NT2/D1 (cell line): Measurements from ENCODE around the gene CCSER1.

Source experiments
- DNase-seq: peaks from one replicate; pipeline ENCODE4 v3.0.0-alpha.2; 2011; ENCODE audit warnings: low read depth, low spot score
- H3K27me3 ChIP-seq: 2 replicates; pipeline ENCODE4 v1.6.0; 2011; ENCODE audit warnings: mild to moderate bottlenecking; ENCODE audit not compliant: insufficient read length, insufficient read depth
- H3K36me3 ChIP-seq: 2 replicates; pipeline ENCODE4 v1.6.1; 2011; ENCODE audit warnings: mild to moderate bottlenecking, low read length, mixed read lengths; ENCODE audit not compliant: insufficient read depth, insufficient read length
- H3K4me1 ChIP-seq: 2 replicates; pipeline ENCODE4 v1.5.1; 2011; ENCODE audit not compliant: insufficient read depth, insufficient read length
- H3K4me3 ChIP-seq: 2 replicates; pipeline ENCODE4 v1.5.1; 2011; ENCODE audit warnings: low read depth; ENCODE audit not compliant: insufficient read length
- H3K9ac ChIP-seq: 2 replicates; pipeline ENCODE4 v1.6.0; 2011; ENCODE audit warnings: low read depth; ENCODE audit not compliant: insufficient read length
- H3K9me3 ChIP-seq: 2 replicates; pipeline ENCODE4 v1.5.1; 2011; ENCODE audit warnings: mild to moderate bottlenecking, low read length; ENCODE audit not compliant: insufficient read depth
- SUZ12 ChIP-seq: IDR thresholded peaks from 2 replicates; pipeline ENCODE4 v1.6.1; 2011; ENCODE audit not compliant: insufficient read length, insufficient read depth; ENCODE audit errors: extremely low read depth
- YY1 ChIP-seq: IDR thresholded peaks from 2 replicates; pipeline ENCODE4 v1.6.1; 2011; ENCODE audit not compliant: insufficient read length, insufficient read depth
- ZNF274 ChIP-seq: IDR thresholded peaks from 2 replicates; pipeline ENCODE4 v1.6.1; 2011; ENCODE audit warnings: mild to moderate bottlenecking, low read depth, low read length

Gene CCSER1

DNA sequence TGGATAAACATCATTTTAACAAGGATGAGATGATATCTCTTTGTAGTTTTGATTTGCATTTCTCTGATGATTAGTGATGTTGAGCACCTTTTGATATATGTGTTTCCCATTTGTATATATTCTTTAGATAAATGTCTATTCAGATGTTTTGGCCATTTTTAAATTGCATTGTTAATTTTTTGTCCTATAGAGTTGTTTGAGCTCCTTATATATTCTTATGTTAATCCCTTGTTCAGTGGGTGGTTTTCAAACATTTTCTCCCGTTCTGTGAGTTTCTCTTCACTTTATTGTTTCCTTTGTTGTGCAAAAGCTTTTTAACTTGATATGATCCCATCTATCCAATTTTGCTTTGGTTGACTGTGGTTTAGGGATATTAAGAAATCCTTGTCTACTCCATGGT lies 606.0 kb downstream of the CCSER1 start:
- H3K27me3 ChIP-seq = no peaks in the 10 kb centered on the region
- H3K9ac ChIP-seq = no peak overlapping the region
- no peak overlapping the region for H3K4me3 ChIP-seq
- H3K36me3 ChIP-seq = no peaks in the 10 kb centered on the region
- no peak for DNase-seq
- no peaks in the 10 kb centered on the region for H3K4me1 ChIP-seq
- TF ChIP-seq SUZ12 (no peak), ZNF274 (no peak), YY1 (no peak)
- H3K9me3 ChIP-seq = no peaks in the 10 kb centered on the region

DNA sequence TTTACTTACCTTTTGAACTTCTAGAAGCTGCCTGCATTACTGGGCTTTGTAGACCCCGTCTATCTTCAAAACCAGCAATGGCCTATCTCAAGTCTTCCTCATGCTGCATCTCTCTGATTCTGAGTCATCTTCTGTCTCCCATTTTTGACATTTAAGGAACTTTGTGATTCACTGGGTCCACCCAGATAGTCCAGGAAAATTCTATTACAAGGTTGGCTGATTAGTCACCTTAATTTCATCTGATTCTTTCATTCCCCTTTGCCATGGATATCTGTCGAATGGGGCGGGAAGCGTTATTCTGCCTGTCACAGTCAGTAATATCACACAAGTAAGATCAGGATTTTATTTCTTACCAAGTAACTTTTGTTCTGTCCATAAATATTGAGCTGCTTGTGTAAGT lies 618.0 kb downstream of the CCSER1 start:
- H3K4me1 ChIP-seq = no peaks in the 10 kb centered on the region
- no peaks in the 10 kb centered on the region for H3K36me3 ChIP-seq
- no peak overlapping the region for H3K9ac ChIP-seq
- H3K4me3 ChIP-seq = no peak overlapping the region
- no peaks in the 10 kb centered on the region; the same call in 1 of the 2 replicates for H3K9me3 ChIP-seq
- TF ChIP-seq SUZ12 = no peak
- no peak for TF ChIP-seq YY1
- TF ChIP-seq ZNF274 = no peak
- DNase-seq = no peak
- no peaks in the 10 kb centered on the region for H3K27me3 ChIP-seq

- Histone ChIP-seq H3K9me3 (no peaks in the 10 kb centered on the region; the same call in 1 of the 2 replicates), H3K9ac (no peak overlapping the region), H3K27me3 (no peaks in the 10 kb centered on the region), H3K4me3 (no peak overlapping the region), H3K36me3 (no peaks in the 10 kb centered on the region), H3K4me1 (no peaks in the 10 kb centered on the region)
- TF ChIP-seq ZNF274 (no peak), SUZ12 (no peak), YY1 (no peak)
- DNase-seq = no peak
Measured at GRCh38 chr4:90753068-90753467, 625.9 kb downstream of the CCSER1 start.

- DNase-seq = no peak
- no peaks in the 10 kb centered on the region for H3K27me3 ChIP-seq
- H3K4me3 ChIP-seq = no peak overlapping the region
- no peaks in the 10 kb centered on the region for H3K9me3 ChIP-seq
- no peak for TF ChIP-seq YY1
- TF ChIP-seq SUZ12 = no peak
- TF ChIP-seq ZNF274 = no peak
- no peaks in the 10 kb centered on the region for H3K36me3 ChIP-seq
- H3K9ac ChIP-seq = no peak overlapping the region
- no peaks in the 10 kb centered on the region for H3K4me1 ChIP-seq
Measured at GRCh38 chr4:90757534-90758060, 630.4 kb downstream of the CCSER1 start.

DNA sequence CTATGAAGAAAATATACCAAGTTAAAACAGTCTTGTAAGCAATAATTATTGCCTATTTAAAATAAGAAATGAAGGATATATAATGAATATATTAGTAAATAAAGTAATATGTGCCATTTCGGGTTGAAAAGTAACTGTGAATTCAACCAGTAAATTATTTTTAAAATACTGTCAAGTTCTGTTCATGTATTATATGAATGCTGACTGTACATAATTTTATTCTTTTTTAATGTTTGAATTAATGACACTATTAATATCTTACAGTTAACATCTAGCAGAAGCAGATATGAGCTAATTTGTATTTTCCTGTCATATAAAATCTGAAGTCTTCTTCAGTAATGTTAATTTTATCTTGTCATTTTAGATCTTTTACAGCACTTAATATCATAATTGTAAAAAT lies 632.9 kb downstream of the CCSER1 start:
- TF ChIP-seq SUZ12 (no peak), YY1 (no peak), ZNF274 (no peak)
- Histone ChIP-seq H3K27me3 (no peaks in the 10 kb centered on the region), H3K9ac (no peak overlapping the region), H3K4me3 (no peak overlapping the region), H3K4me1 (no peaks in the 10 kb centered on the region), H3K9me3 (no peaks in the 10 kb centered on the region), H3K36me3 (no peaks in the 10 kb centered on the region)
- DNase-seq = no peak

DNA sequence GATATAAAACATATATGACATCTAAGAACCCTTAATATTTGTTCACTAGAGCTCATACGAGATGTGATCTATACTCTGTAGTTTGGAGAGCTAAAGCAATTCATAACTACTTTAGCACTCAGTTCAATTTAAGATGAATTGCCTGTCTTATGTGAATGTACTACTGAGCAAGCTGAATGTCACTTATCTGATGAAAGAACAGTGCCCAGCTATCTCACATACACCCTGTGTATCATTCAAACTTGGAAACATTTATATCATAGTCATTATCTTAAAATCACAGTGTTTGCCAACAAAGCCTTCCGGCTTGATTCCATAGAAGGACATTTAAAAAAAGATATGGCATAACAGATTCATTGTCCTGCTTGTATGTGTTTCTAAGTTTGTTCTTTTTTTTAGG lies 639.6 kb downstream of the CCSER1 start:
- DNase-seq = no peak
- Histone ChIP-seq H3K9ac (no peak overlapping the region), H3K4me3 (no peak overlapping the region), H3K9me3 (no peaks in the 10 kb centered on the region), H3K27me3 (no peaks in the 10 kb centered on the region), H3K4me1 (no peaks in the 10 kb centered on the region), H3K36me3 (no peaks in the 10 kb centered on the region)
- TF ChIP-seq ZNF274 (no peak), SUZ12 (no peak), YY1 (no peak)

DNA sequence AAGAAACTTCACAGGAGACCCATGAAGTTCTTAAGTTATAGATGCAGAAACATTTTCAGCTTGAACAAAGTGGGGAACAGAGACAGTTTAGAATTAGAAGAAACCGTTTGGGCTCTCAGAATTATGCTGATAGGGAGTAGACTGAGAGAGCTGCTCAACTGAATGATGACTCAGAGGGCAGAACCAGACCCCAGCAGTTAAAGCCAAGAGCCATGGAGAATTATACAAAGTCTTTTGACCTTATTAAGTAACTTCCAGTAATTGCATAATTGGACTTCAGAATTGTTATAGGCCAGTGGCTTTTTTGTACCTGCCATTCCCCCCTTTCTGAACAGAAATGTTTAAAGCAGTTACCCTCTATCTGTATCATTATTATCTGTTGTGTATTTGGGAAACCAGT lies 642.1 kb downstream of the CCSER1 start:
- TF ChIP-seq SUZ12 (no peak), YY1 (no peak), ZNF274 (no peak)

DNA sequence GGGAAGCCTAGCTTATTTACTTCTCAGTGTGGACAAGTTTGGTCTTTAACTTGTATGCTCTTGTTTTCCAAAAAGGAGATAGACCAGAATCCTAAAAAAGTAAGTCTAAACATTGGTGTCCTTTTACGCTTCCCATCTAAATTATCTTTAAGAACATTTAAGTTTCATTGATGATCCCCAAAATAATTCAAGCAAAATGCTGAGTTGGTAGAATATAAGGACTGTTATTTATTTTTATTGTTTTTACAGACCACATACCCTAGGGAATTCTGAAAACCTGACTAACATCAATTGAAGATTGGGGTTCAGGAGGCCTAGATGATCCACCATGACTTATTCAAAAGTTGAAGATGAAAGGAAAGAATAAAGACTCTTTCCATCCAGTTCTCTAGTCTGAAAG lies 653.0 kb downstream of the CCSER1 start:
- no peak for DNase-seq
- TF ChIP-seq ZNF274 (no peak), SUZ12 (no peak), YY1 (no peak)
- Histone ChIP-seq H3K36me3 (no peaks in the 10 kb centered on the region), H3K4me1 (no peaks in the 10 kb centered on the region), H3K27me3 (no peaks in the 10 kb centered on the region), H3K9me3 (no peaks in the 10 kb centered on the region), H3K9ac (no peak overlapping the region), H3K4me3 (no peak overlapping the region)

More for the DNA sequence above, 642.1 kb downstream of the CCSER1 start:
- H3K9me3 ChIP-seq = no peaks in the 10 kb centered on the region
- no peak overlapping the region for H3K9ac ChIP-seq
- H3K4me1 ChIP-seq = no peaks in the 10 kb centered on the region
- no peak overlapping the region for H3K4me3 ChIP-seq
- H3K27me3 ChIP-seq = no peaks in the 10 kb centered on the region
- DNase-seq = no peak
- H3K36me3 ChIP-seq = no peaks in the 10 kb centered on the region
